Stimulated activated CD8-positive, alpha-beta memory T cell treated with anti-CD3 and anti-CD28 coated beads, Interleukin-7, amount 100 ng/mL, for 1 hour (primary cell): Measurements from ENCODE around the gene SEMA4B.

Experiments
- DNase-seq, 2 donors: peaks; one replicate each; pipeline ENCODE4 v3.0.0-alpha.2; 2020; ENCODE audit warnings: low read depth in 2 of 2

SEMA4B gene

GRCh38 chr15:90225504-90226234 is 24.5 kb downstream of the SEMA4B start:
- DNase-seq, result no peak

- no peak for DNase-seq
Observed at GRCh38 chr15:90227336-90227735, 26.2 kb downstream of the SEMA4B start.

GRCh38 chr15:90227816-90228772 is 27.0 kb downstream of the SEMA4B start:
- no peak for DNase-seq

- DNase-seq, result no peak
Observed at GRCh38 chr15:90228960-90229359, 27.8 kb downstream of the SEMA4B start.

GRCh38 chr15:90230071-90230494 is 29.0 kb downstream of the SEMA4B start:
- DNase-seq, result no peak

GRCh38 chr15:90230610-90231009 is 29.5 kb downstream of the SEMA4B start:
- no peak for DNase-seq

- peak; percentile 53 to 58 for DNase-seq
Observed at GRCh38 chr15:90231028-90232017, 30.2 kb downstream of the SEMA4B start.

- no peak for DNase-seq
Observed at GRCh38 chr15:90232196-90232595, 31.1 kb downstream of the SEMA4B start.

GRCh38 chr15:90232941-90233386 is 31.8 kb downstream of the SEMA4B start:
- DNase-seq, result no peak

- peak; percentile 17 to 19 for DNase-seq
Observed at GRCh38 chr15:90233387-90234095, 32.4 kb downstream of the SEMA4B start, which contains the start of gene CIB1. Gene CIB1, minus strand, starts transcription at chr15:90233941. Its CDS starts 56 bp downstream, at chr15:90233885.

- peak; percentile 88 to 91 for DNase-seq
Observed at GRCh38 chr15:90234096-90234988, 33.2 kb downstream of the SEMA4B start, which contains the start of gene GDPGP1. Gene GDPGP1, plus strand, starts transcription at chr15:90234209. Its CDS starts 6,700 bp downstream, at chr15:90240909.

- no peak for DNase-seq
Observed at GRCh38 chr15:90239371-90239770, 38.2 kb downstream of the SEMA4B start.

GRCh38 chr15:90240856-90241255 is 39.7 kb downstream of the SEMA4B start:
- DNase-seq, result no peak

GRCh38 chr15:90241343-90242192 is 40.4 kb downstream of the SEMA4B start:
- DNase-seq, result no peak

- no peak for DNase-seq
Observed at GRCh38 chr15:90243943-90244639, 43.0 kb downstream of the SEMA4B start.

GRCh38 chr15:90248789-90249202 is 47.7 kb downstream of the SEMA4B start:
- no peak for DNase-seq

- peak in 1 of 2 donors; percentile 59 for DNase-seq
Observed at GRCh38 chr15:90249203-90249863, 48.2 kb downstream of the SEMA4B start, which contains the start of gene TTLL13. Gene TTLL13, plus strand, starts transcription at chr15:90249556. Its CDS starts 1,075 bp downstream, at chr15:90250631.
